CMK (cell line): ENCODE data around the gene RNF227.
"Not testable (repeated sequence)": the region's sequence is repeated elsewhere in the genome, so short reads cannot be mapped to it uniquely, and the experiment has no call there.

Source experiments
- DNase-seq: peaks from one replicate; pipeline ENCODE4 v3.0.0-alpha.2; 2010; ENCODE audit warnings: low read depth

RNF227 gene

GRCh38 chr17:7888184-7888920, 27.7 kb downstream of the RNF227 start, which contains the start of gene CHD3:
Gene CHD3, plus strand, starts transcription at chr17:7888789. Its CDS starts 212 bp downstream, at chr17:7889001.
- no peak for DNase-seq

GRCh38 chr17:7887482-7888183, 28.5 kb downstream of the RNF227 start:
- peak; percentile 68 for DNase-seq

DNA sequence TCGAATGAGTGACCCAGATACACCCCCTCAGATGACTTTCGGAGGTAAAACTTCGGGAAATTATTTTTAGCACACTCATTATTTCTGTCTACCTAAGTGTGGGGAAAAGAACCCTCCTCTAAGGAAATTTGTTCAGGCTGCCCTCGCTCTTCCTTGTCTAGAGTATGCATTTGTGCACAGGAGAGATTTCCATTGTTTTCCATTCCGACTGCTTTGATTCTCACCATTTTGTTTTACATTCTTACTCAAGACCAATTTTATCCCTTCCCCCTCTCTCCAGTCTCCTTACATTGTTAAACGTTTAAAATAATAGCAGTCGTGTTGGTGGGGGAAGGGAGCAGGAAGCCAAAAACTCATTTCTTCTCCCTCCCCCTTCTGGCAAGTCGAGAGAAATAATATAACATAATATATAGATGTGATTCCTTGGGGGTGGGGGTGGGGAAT, 29.0 kb downstream of the RNF227 start:
- DNase-seq = no peak

DNA sequence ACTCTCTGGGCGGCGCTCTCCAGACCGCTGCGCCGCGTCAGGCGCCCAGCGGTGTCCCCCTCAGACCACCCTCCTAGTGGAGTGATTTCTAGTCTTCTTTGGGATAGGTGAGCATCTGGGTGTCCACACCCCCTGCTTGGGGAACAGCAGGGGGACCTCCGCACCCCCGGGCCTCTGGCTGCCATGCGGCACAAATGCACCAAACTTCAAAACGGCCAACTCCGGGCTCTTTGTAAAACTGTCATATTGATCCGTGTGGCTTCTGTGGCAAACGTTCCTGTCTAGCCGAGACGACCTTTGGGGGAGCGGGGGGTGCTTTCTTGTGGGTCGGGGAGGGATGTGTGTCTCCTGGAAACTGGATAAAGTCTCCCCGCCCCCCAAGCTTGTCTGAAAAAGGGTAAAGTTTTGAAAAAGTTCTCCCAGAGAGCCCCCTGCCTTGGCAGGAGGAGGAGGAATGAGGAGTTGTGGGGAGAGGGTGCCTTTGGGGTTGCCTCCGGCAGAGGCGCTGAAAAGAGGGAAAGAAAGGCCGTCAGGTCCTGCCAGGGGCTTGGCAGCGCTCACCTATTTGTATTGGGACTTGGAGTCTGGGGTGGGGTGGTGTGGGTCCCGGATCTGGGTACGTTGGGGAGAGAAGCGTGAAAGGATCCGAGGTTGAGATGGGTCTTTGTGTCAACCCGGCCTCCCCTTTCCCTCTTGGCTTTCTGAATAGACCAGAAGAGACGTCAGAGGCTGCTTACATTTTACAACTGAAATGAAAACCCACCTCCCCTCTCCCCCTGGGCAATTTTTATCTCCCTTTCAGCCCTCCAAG, 29.7 kb downstream of the RNF227 start:
- no peak for DNase-seq

GRCh38 chr17:7885367-7886226, 30.5 kb downstream of the RNF227 start:
- peak; percentile 65 for DNase-seq

- no peak for DNase-seq
Measured at GRCh38 chr17:7884581-7885366, 31.3 kb downstream of the RNF227 start.

DNA sequence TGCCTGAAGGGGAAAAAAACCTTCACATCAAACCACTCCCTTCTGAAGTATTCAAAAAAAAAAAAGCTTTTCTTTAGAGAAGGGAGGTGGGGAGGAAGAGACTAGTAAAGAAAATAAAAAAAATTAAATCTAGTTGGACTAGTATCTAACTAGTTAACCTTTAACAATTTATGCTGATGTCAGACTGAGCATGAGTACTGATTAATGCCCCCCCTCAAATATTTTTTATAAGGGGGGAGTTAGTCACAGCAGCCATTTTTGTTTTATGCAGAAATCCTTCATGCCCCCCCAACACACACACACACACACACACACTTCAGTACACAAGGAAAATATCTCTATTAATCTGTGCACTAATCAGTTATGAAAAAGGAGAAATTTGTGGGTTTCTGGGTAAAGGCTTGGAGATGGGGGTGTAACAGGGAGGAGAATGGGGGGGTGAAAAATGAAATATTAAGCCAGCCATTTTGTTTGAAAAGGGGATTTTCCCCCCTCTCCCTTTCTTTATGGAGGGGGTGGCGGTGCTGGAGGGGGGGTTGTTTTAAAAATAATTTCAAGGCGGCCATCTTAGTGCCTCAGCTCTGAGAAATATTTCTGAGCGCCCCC, 32.2 kb downstream of the RNF227 start:
- no peak for DNase-seq

DNA sequence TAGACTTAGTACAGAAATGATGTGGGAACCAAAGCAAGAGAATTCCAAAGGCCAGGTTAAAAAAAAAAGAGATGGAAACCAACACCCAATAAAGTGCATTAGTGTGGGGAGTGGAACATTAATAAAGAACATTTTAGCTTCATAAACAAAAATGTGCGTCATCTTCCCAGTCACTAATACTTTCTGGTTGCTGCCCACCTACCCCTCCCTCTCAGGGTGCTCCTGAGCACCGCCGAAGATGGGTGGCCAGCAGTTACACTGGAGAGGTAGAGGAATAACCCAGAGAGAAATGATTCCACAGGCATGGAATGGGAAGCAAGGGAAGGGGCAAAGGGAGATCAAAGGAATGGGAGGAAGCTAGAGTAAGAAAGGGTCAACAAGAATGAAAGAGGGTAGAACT, 33.5 kb downstream of the RNF227 start:
- no peak for DNase-seq

- DNase-seq = no peak
Measured at GRCh38 chr17:7882068-7882467, 34.0 kb downstream of the RNF227 start.

GRCh38 chr17:7881276-7882054, 34.6 kb downstream of the RNF227 start:
- no peak for DNase-seq

GRCh38 chr17:7880076-7880868, 35.8 kb downstream of the RNF227 start:
- no peak for DNase-seq

DNA sequence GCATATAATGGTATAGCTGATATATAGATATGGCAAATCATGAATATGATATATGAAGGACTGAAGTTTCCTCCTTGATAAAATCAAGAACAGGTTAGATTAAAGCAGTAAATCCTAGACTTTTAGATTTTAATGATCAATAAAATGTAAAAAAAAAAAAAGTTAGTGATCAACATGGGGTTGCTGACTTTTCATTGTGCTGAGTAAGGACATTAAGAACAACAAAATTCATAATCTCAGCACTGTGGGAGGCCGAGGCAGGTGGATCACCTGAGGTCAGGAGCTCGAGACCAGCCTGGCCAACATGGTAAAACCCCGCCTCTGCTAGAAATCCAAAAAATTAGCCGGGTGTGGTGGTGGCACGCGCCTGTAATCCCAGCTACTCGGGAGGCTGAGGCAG, 37.9 kb downstream of the RNF227 start:
- no peak for DNase-seq

DNA sequence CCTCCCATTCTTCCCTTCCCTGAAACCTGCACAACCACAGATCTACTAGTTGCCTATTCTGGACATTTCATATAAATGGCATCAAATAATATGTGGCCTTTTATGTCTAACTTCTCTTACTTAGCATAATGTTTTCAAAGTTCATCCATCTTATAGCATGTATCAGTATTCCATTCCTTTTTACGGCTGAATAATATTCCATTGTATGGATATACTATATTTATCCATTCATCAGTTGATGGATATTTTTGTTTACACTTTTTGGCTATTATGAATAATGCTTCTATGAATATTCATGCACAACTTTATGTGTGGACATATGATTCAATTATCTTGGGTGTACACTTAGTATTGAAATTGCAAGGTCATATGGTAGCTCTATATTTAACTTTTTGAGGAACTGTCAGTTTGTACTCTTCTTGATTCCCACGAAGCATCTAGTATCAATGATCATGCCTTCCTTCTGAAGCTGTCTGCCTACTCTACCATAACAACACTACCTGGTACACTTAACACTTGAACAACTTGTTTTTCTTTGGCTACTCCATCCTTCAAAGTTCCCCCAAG, 40.2 kb downstream of the RNF227 start:
- no peak for DNase-seq

DNA sequence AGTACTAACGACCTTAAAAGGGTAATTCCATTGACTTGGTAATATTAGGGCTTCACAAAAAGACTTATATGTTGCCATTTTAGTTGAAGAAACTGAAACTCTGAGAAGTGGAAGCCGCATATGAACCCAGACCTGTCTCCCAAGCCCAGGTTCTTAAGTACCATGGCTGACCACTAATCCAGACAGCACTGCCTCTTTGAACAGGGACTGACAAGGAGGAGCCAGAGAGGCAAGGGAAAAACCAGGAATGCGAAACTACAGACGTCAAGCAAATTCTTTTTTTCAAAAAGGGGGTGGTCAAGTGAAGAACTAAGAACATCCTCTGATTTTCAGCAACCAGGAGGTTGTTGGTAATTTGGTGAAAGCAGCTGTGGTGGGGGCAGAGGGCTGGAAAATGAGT, 43.0 kb downstream of the RNF227 start:
- DNase-seq = no peak

- no peak for DNase-seq
Measured at GRCh38 chr17:7867881-7868329, 48.2 kb downstream of the RNF227 start.

- DNase-seq = no peak
Measured at GRCh38 chr17:7864995-7865650, 51.0 kb downstream of the RNF227 start.

GRCh38 chr17:7864384-7864783, 51.7 kb downstream of the RNF227 start:
- not testable (repeated sequence) for DNase-seq
